TTC549 (cell line): ENCODE data around the gene IFRD1.
"Not testable (repeated sequence)": the region's sequence is repeated elsewhere in the genome, so short reads cannot be mapped to it uniquely, and the experiment has no call there.

Experiments
- FAIRE-seq: peaks from 2 replicates; lab custom pipeline; 2012; peaks lifted over from hg19 to GRCh38; lab: Jason Lieb, UNC

The IFRD1 gene

GRCh38 chr7:112442210-112442609 is 8.1 kb upstream of the IFRD1 start:
- no peak for FAIRE-seq

GRCh38 chr7:112444505-112444904 is 5.8 kb upstream of the IFRD1 start:
- no peak for FAIRE-seq

- FAIRE-seq: no peak
Measured at GRCh38 chr7:112446431-112446830, 3.8 kb upstream of the IFRD1 start.

GRCh38 chr7:112447406-112447805 is 2.9 kb upstream of the IFRD1 start:
- no peak for FAIRE-seq

GRCh38 chr7:112448381-112448780 is 1.9 kb upstream of the IFRD1 start:
- FAIRE-seq: no peak

GRCh38 chr7:112448891-112449290 is 1.4 kb upstream of the IFRD1 start:
- no peak for FAIRE-seq

GRCh38 chr7:112449353-112449752 is 907 bp upstream of the IFRD1 start:
- no peak for FAIRE-seq

- no peak for FAIRE-seq
Measured at GRCh38 chr7:112450807-112451761, 824 bp downstream of the IFRD1 start.

- FAIRE-seq: no peak
Measured at GRCh38 chr7:112452102-112452888, 2.0 kb downstream of the IFRD1 start.

GRCh38 chr7:112453505-112454171 is 3.4 kb downstream of the IFRD1 start:
- no peak for FAIRE-seq

- FAIRE-seq: not testable (repeated sequence)
Measured at GRCh38 chr7:112454191-112454590, 3.9 kb downstream of the IFRD1 start.

- no peak for FAIRE-seq
Measured at GRCh38 chr7:112459645-112460044, 9.4 kb downstream of the IFRD1 start.

GRCh38 chr7:112462236-112462635 is 12.0 kb downstream of the IFRD1 start:
- FAIRE-seq: no peak

GRCh38 chr7:112467867-112468266 is 17.6 kb downstream of the IFRD1 start:
- no peak for FAIRE-seq

GRCh38 chr7:112470194-112470593 is 19.9 kb downstream of the IFRD1 start:
- no peak for FAIRE-seq

GRCh38 chr7:112476390-112477052 is 26.3 kb downstream of the IFRD1 start:
- no peak for FAIRE-seq

- FAIRE-seq: no peak
Measured at GRCh38 chr7:112481121-112481736, 31.0 kb downstream of the IFRD1 start.

- no peak for FAIRE-seq
Measured at GRCh38 chr7:112481833-112482670, 31.8 kb downstream of the IFRD1 start.

- FAIRE-seq: no peak
Measured at GRCh38 chr7:112484671-112485167, 34.5 kb downstream of the IFRD1 start.

- FAIRE-seq: no peak
Measured at GRCh38 chr7:112485766-112486165, 35.5 kb downstream of the IFRD1 start.
